Measurements from ENCODE around the gene CYB561D2.

GRCh38 chr3:50345586-50346234, 5.0 kb upstream of the CYB561D2 start, which contains the start of gene ZMYND10:
- no peak for TF ChIP-seq RAD21 (IDR thresholded peaks at IDR 0.05; ENCODE audit: low read depth)
- TF ChIP-seq MAX (IDR thresholded peaks at IDR 0.05): no peak
- TF ChIP-seq YY1 (IDR thresholded peaks at IDR 0.05; ENCODE audit: low read depth): no peak
- TF ChIP-seq TAF1 (IDR thresholded peaks at IDR 0.05; ENCODE audit: low read depth): no peak
- no peak for TF ChIP-seq NFIC (IDR thresholded peaks at IDR 0.05)
- TF ChIP-seq ZBTB7A (IDR thresholded peaks at IDR 0.05; ENCODE audit: low read depth): no peak
- TF ChIP-seq TEAD4 (IDR thresholded peaks at IDR 0.05): no peak
- TF ChIP-seq FOXM1 (IDR thresholded peaks at IDR 0.05; ENCODE audit: borderline replicate concordance, low read depth): no peak
- TF ChIP-seq EP300 (IDR thresholded peaks at IDR 0.05; ENCODE audit: borderline replicate concordance): no peak
- no peak for TF ChIP-seq REST (IDR thresholded peaks at IDR 0.05; ENCODE audit: low read depth)
- no peak for TF ChIP-seq EGR1 (IDR thresholded peaks at IDR 0.05)

Data from Ishikawa (cell line).